GM12878 (cell line): ENCODE data around the gene ABI1. TPM values are rescaled to one million over a fixed set of nuclear protein-coding genes. Genes with fewer than 3 reads are reported as not detected.

Experiments
- ATAC-seq: fragments of 200-7000 bp; cut with Tn5 transposase; 3 replicates; pipeline ENCODE4 v1.9.1; 2020; ENCODE audit warnings: mild to moderate bottlenecking, moderate library complexity
- BruUV-seq: library from RNA; stranded (reverse); fragments of 400-500 nt; replicated peaks from 2 replicates; lab custom pipeline; 2021; lab: Mats Ljungman, UMichigan
- CTCF ChIA-PET: fragments of 300-600 bp; sonication (Branson Sonifier 250); formaldehyde crosslinking; extraction: SDS; loops from one replicate; lab custom pipeline; 2021; ENCODE audit warnings: inconsistent platforms; lab: Yijun Ruan, JAX
- POLR2A ChIA-PET: fragments of 350-600 bp; formaldehyde crosslinking; extraction: SDS; loops from one replicate; lab custom pipeline; 2021; ENCODE audit warnings: inconsistent platforms; lab: Charles Lee
- RAD21 ChIA-PET: fragments of 300-600 bp; sonication (Branson Sonifier 250); formaldehyde crosslinking; loops from one replicate; lab custom pipeline; 2023; ENCODE audit warnings: antibody characterized with exemption; ENCODE audit not compliant: unreplicated experiment; lab: Charles Lee
- SMC1A ChIA-PET: fragments of 300-600 bp; sonication (Branson Sonifier 250); formaldehyde crosslinking; loops from one replicate; lab custom pipeline; 2023; ENCODE audit not compliant: unreplicated experiment, uncharacterized antibody; lab: Charles Lee
- DNase-seq: peaks from one replicate; pipeline ENCODE4 v3.0.0-alpha.2; 2011; ENCODE audit warnings: low read depth, low spot score
- FAIRE-seq: peaks from 3 replicates; lab custom pipeline; 2011; peaks lifted over from hg19 to GRCh38; lab: Jason Lieb, UNC
- H2AFZ ChIP-seq: 2 replicates; pipeline ENCODE4 v1.6.0; 2011; ENCODE audit warnings: low read depth, low read length, control low read depth; ENCODE audit not compliant: control insufficient read depth
- H3K27ac ChIP-seq: 2 replicates; pipeline ENCODE4 v1.5.1; 2011; ENCODE audit warnings: control low read depth; ENCODE audit not compliant: control insufficient read depth, insufficient read depth
- H3K27me3 ChIP-seq, 2 experiments: replicated peaks in 1 of 2; 2 replicates each; pipeline versions ENCODE4 v1.6.0 to v1.6.1; 2011; ENCODE audit warnings: low read length in 1 of 2; ENCODE audit not compliant: control insufficient read depth in 2 of 2, insufficient read depth in 2 of 2
- H3K36me3 ChIP-seq, 2 experiments: 2 replicates each; pipeline ENCODE4 v1.5.1; 2011; ENCODE audit warnings: low read length in 1 of 2; ENCODE audit not compliant: control insufficient read depth in 2 of 2, insufficient read depth in 2 of 2
- H3K4me1 ChIP-seq: 2 replicates; pipeline ENCODE4 v1.6.1; 2011; ENCODE audit warnings: mild to moderate bottlenecking, low read length, moderate library complexity, mixed read lengths; ENCODE audit not compliant: control insufficient read depth, insufficient read depth
- H3K4me2 ChIP-seq: 2 replicates; pipeline ENCODE4 v1.6.0; 2011; ENCODE audit warnings: control low read depth; ENCODE audit not compliant: control insufficient read depth, insufficient read depth
- H3K4me3 ChIP-seq: fragments of 200-600 bp; sonication (generic); 2 replicates; pipeline ENCODE4 v1.5.1; 2016
- H3K79me2 ChIP-seq: 2 replicates; pipeline ENCODE4 v1.6.0; 2011; ENCODE audit warnings: low read length; ENCODE audit not compliant: control insufficient read depth, insufficient read depth
- H3K9ac ChIP-seq: 2 replicates; pipeline ENCODE4 v1.8.0; 2011; ENCODE audit warnings: low read length, control low read depth, mixed read lengths; ENCODE audit not compliant: control insufficient read depth, insufficient read depth
- H3K9me3 ChIP-seq: replicated peaks from 3 replicates; pipeline ENCODE4 v1.5.1; 2011; ENCODE audit warnings: mild to moderate bottlenecking, low read length; ENCODE audit not compliant: control insufficient read depth, insufficient read depth
- H4K20me1 ChIP-seq: 2 replicates; pipeline ENCODE4 v1.6.0; 2011; ENCODE audit not compliant: control insufficient read depth, insufficient read depth
- HCFC1 ChIP-seq: fragments of 150-350 bp; IDR thresholded peaks from 2 replicates; pipeline ENCODE4 v1.6.1; 2014; ENCODE audit warnings: low read length
- IKZF2 ChIP-seq, 2 experiments: fragments of 450-650 bp; IDR thresholded peaks; 2 replicates each; pipeline ENCODE4 v1.6.1; 2017; ENCODE audit warnings: mild to moderate bottlenecking in 2 of 2, moderate library complexity in 2 of 2
- NFIC ChIP-seq: IDR thresholded peaks from 2 replicates; pipeline ENCODE4 v1.6.1; 2012; ENCODE audit warnings: low read depth, mild to moderate bottlenecking, inconsistent platforms, low read length, moderate library complexity
- NR2C1 ChIP-seq: fragments of 450-650 bp; IDR thresholded peaks from 2 replicates; pipeline ENCODE4 v1.6.1; 2017; ENCODE audit warnings: antibody characterized with exemption, mild to moderate bottlenecking, moderate library complexity
- PAX5 ChIP-seq: IDR thresholded peaks from 2 replicates; pipeline ENCODE4 v1.6.1; 2011; ENCODE audit warnings: low read depth, low read length, borderline replicate concordance
- POLR2AphosphoS2 ChIP-seq: IDR thresholded peaks from 2 replicates; pipeline ENCODE4 v1.6.1; 2011; ENCODE audit warnings: low read depth, mild to moderate bottlenecking, low read length, improper control_type of control experiment, moderate library complexity
- SUZ12 ChIP-seq: fragments of 200-600 bp; sonication (generic); IDR thresholded peaks from one replicate; pipeline ENCODE4 v1.6.1; 2018; ENCODE audit warnings: antibody characterized with exemption, mild to moderate bottlenecking; ENCODE audit not compliant: unreplicated experiment
- YBX1 ChIP-seq: fragments of 450-650 bp; IDR thresholded peaks from 2 replicates; pipeline ENCODE4 v1.6.1; 2016; ENCODE audit warnings: antibody characterized with exemption
- whole genome bisulfite sequencing: methylation state at CpG from one replicate; pipeline ENCODE4 v1.1.6; 2016; ENCODE audit warnings: low lambda C conversion rate; ENCODE audit not compliant: insufficient replicate concordance, insufficient coverage; ENCODE audit errors: missing lambda C conversion rate; 5-methylcytosine and 5-hydroxymethylcytosine counted together
- in situ Hi-C: fragments of 300-500 bp; cut with MboI; formaldehyde crosslinking; loops from 9 replicates; pipeline ENCODE4 v1.14.3; 2018; ENCODE audit warnings: mixed read lengths
- intact Hi-C: fragments of 100-400 bp; cut with micrococcal nuclease; formaldehyde crosslinking; loops from one replicate; pipeline ENCODE4 v1.14.2; 2022; ENCODE audit not compliant: unreplicated experiment
- polyA plus RNA-seq, 11 experiments: library from polyadenylated mRNA; depleted of rRNA in 4 of 11; unstranded in 6 of 11; stranded (reverse) in 5 of 11; fragments of >200 nt; fragmentation: Nextera tagmentation in 4 of 11; fragmentation: Illumina TruSeq in 1 of 11; extraction: Ambion mirVana in 4 of 11; extraction: Trizol in 1 of 11; gene quantifications; 1 replicate in 1 of 11; 2 replicates in 10 of 11; pipeline versions ENCODE4 v1.2.1 to v1.2.3, GENCODE V29; 2011 to 2016; ENCODE audit warnings: inconsistent platforms in 2 of 11, missing spikeins in 2 of 11, low read depth in 1 of 11
- total RNA-seq, 4 experiments: library from RNA; depleted of rRNA in 3 of 4; stranded (reverse); fragments of >200 nt in 3 of 4; fragmentation: Illumina TruSeq in 1 of 4; extraction: Trizol in 1 of 4; gene quantifications; 2 replicates each; pipeline versions ENCODE4 v1.2.1 to v1.2.3, GENCODE V29; 2013 to 2021
- TF ChIP-seq, protein P1 (sequence below): fragments of 450-650 bp; IDR thresholded peaks from 2 replicates; pipeline ENCODE4 v1.6.1; 2017; ENCODE audit warnings: mild to moderate bottlenecking, moderate library complexity

ABI1 gene
- total and polyA plus RNA-seq, 10 of the 15 experiments (the other 5 are each of a cell fraction or from before 2014, with no cell fraction given), result 31.2 to 73.2 (median 50.7) TPM

DNA sequence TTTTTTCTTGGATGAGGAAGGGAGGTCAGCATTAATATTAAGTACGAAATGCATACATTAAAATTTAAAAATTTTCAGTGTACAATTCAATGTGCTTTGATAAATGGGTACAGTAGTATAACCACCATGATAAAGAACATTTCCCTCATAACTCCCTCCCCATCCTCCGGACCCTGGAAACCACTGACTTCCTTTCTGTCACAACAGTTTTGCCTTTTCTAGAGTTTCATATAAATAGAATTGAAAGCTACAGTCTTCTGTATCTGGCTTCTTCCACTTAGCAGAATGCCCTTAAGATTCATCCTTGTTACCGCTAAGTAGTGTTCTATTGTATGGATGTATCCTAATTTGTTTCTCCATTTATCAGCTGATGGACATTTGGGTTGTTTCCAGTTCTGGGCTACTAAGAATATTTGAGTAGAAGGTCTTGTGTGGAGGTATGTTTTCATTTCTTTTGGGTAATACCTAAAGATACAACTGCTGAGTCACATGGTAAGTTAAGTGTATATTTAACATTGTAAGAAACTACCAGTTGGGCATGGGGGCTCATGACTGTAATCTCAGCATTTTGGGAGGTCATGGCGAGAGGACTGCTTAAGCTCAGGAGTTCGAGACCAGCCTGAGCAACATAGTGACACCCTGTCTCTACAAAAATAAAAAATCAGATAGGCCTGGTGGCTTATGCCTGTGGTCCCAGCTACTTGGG, 30.8 kb downstream of the ABI1 start:
- FAIRE-seq (no peak), DNase-seq (no peak), ATAC-seq (no peak)
- intact Hi-C loops (no loop called here), in situ Hi-C loops (no loop called here)
- Histone ChIP-seq H4K20me1 (no peaks in the 10 kb centered on the region), H3K9ac (no peak overlapping the region), H3K4me3 (no peak overlapping the region), H3K79me2 (peaks cover 75% of the 10 kb centered on the region), H2AFZ (no peak overlapping the region), H3K27ac (no peak overlapping the region), H3K4me1 (peaks cover 4% of the 10 kb centered on the region; the same call in 1 of the 2 replicates), H3K4me2 (0 out of 2 replicates have a peak overlapping the region, but pooled peaks have one; percentile 44), H3K9me3 (peaks cover 13% of the 10 kb centered on the region), H3K27me3 (no peaks in the 10 kb centered on the region), H3K36me3 (peaks cover 0 to 2% of the 10 kb centered on the region in 2 experiments; a peak in 2 of 4 replicates)
- TF ChIP-seq NFIC, result no peak
- TF ChIP-seq NR2C1, result no peak
- TF ChIP-seq SUZ12, result no peak
- no peak for TF ChIP-seq IKZF2 (IDR thresholded peaks at IDR 0.05)
- TF ChIP-seq YBX1, result no peak
- no peak for TF ChIP-seq HCFC1
- no peak for TF ChIP-seq POLR2AphosphoS2
- TF ChIP-seq, protein P1, sequence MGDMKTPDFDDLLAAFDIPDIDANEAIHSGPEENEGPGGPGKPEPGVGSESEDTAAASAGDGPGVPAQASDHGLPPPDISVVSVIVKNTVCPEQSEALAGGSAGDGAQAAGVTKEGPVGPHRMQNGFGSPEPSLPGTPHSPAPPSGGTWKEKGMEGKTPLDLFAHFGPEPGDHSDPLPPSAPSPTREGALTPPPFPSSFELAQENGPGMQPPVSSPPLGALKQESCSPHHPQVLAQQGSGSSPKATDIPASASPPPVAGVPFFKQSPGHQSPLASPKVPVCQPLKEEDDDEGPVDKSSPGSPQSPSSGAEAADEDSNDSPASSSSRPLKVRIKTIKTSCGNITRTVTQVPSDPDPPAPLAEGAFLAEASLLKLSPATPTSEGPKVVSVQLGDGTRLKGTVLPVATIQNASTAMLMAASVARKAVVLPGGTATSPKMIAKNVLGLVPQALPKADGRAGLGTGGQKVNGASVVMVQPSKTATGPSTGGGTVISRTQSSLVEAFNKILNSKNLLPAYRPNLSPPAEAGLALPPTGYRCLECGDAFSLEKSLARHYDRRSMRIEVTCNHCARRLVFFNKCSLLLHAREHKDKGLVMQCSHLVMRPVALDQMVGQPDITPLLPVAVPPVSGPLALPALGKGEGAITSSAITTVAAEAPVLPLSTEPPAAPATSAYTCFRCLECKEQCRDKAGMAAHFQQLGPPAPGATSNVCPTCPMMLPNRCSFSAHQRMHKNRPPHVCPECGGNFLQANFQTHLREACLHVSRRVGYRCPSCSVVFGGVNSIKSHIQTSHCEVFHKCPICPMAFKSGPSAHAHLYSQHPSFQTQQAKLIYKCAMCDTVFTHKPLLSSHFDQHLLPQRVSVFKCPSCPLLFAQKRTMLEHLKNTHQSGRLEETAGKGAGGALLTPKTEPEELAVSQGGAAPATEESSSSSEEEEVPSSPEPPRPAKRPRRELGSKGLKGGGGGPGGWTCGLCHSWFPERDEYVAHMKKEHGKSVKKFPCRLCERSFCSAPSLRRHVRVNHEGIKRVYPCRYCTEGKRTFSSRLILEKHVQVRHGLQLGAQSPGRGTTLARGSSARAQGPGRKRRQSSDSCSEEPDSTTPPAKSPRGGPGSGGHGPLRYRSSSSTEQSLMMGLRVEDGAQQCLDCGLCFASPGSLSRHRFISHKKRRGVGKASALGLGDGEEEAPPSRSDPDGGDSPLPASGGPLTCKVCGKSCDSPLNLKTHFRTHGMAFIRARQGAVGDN, result no peak
- no peak for TF ChIP-seq PAX5
- SMC1A ChIA-PET, result no interaction called here
- no TSS peak for BruUV-seq
- CTCF ChIA-PET, result no interaction called here
- POLR2A ChIA-PET, result no interaction called here
- RAD21 ChIA-PET, result interaction anchor here (0.5 kb wide), 1 partner anchor 12 kb away, joined by 3 read pairs; no protein-coding TSS in a partner anchor
- WGBS, result 80% methylated on average over 5 of the region's 5 CpGs
